Tibial nerve (tissue), 4 donors: ENCODE measurements around the gene SUGCT.

Source experiments
- CTCF ChIP-seq, 5 experiments: fragments of 200-600 bp in 3 of 5; fragments of 450-650 bp in 2 of 5; sonication (generic) in 3 of 5; IDR thresholded peaks; one replicate each; pipeline ENCODE4 v1.5.1; 2016 to 2019; ENCODE audit warnings: antibody characterized with exemption in 5 of 5, mild to moderate bottlenecking in 3 of 5, moderate library complexity in 2 of 5
- EP300 ChIP-seq, 2 donors: sonication (generic); formaldehyde crosslinking; IDR thresholded peaks; one replicate each; pipeline ENCODE4 v1.6.1; 2017; ENCODE audit warnings: antibody characterized with exemption in 2 of 2, mild to moderate bottlenecking in 1 of 2
- POLR2A ChIP-seq, 2 donors: fragments of 450-650 bp; IDR thresholded peaks; one replicate each; pipeline ENCODE4 v1.6.1; 2017; ENCODE audit warnings: antibody characterized with exemption in 2 of 2, mild to moderate bottlenecking in 2 of 2, moderate library complexity in 2 of 2

DNA sequence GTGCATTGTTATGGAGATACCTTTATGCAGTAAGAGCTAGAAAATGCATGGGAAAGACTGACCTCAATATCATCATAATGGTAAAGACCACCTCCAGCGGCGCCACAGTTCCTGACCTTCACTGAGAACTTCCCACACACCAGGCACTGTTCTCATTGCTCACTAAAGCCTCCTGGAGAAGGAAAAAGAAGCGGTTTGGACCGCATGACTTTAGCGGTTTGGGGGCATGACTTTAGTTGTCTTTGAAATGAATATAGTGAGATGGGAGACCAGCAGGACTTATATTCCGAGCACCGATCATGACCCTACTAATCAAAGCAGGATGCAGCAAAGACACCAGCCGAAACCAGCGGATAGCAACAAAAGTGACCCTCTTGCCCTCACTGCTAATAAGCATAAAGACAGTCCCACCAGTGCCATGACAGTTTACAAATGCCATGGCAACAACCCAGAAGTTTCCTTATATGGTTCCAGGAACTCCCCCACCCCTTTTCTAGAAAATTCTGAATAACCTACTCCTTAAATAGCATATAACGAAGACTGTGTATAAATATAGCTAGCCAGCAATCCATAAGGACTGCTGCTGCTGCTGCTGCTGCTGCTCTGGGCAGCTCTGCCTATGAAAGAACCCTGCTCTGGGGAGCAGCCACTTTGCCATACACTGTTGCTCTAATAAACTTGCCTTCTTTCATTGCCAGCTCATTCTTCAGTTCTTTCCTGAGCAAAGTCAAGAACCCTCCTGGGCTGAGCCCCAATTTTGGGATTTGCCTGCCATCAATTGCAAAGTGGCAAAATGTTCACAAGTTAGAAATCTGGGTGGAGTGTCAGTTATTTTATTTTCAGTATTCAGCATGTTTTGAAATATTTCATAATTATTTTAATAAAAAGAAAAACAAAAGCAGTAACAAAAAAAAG lies 694.1 kb downstream of the SUGCT start:
- TF ChIP-seq CTCF (IDR thresholded peaks at IDR 0.05): no peak
- TF ChIP-seq POLR2A (IDR thresholded peaks at IDR 0.05): no peak
- no peak for TF ChIP-seq EP300 (IDR thresholded peaks at IDR 0.05)
